Umbilical cord (tissue), 2 donors: Measurements from ENCODE around the gene WDR45. TPM values are rescaled to one million over a fixed set of nuclear protein-coding genes. Genes with fewer than 3 reads are reported as not detected.

ENCODE experiments used
- DNase-seq: peaks from one replicate; pipeline ENCODE4 v3.0.0-alpha.2; 2015; ENCODE audit warnings: low spot score
- total RNA-seq: library from RNA; depleted of rRNA; stranded (reverse); fragments of >200 nt; gene quantifications from one replicate; pipeline ENCODE4 v1.2.3, GENCODE V29; 2014; ENCODE audit warnings: low replicate concordance; ENCODE audit not compliant: insufficient read depth

WDR45 gene
- total RNA-seq, 1 donor from 2014 or later = 13.5 TPM

DNA sequence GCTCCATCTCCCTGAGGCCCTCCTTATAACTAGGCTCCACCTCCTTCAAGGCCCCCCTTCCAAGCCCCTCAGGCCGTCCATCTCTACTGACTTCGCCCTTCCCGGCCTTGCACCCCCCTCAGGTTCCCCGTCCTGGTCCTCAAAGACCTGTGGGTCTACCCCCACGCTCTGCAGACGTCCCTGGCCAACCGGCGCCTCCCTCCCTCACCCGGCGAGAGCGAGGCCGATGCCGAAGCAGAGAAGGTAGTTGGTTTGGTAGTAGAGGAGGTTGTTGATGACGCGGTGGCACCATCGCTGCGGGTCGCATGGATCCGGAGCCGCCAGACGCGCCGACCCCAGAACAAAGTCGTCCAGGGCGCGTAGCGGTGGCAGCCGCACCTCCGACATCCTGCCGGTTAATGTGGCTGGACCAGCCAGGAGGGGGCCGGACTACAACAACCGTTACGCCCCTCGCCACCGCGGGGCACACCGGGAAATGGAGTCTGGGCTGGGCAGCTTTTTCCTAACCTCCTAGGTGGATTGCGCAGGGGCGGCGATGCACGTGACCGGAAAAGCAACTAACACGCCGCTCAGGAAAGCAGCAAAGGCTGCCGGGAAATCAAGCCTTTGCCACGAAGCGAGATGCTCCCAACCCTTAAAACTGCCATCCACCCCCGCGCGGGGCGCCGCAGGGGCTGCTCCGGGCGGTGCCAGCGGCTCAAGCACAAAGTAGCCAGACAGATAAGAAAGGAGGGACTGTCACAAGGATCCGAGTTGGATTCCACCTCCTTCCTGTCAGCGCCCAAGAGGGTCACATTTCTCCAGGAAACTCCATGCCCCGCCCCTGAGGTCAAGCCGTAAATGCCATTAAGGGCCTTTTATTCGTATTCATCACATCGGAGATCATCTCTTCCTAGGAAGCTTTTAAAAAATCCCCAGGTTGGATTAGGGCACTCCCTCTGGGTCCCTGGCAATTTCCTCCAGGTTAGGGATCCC, 5.8 kb downstream of the WDR45 start, which contains the start of gene PRAF2:
Gene PRAF2 (minus strand): TSS at position 402 of the 975 bp plus-strand sequence. CDS start 15 bp downstream, at position 387.
- peak; percentile 95 for DNase-seq

DNA sequence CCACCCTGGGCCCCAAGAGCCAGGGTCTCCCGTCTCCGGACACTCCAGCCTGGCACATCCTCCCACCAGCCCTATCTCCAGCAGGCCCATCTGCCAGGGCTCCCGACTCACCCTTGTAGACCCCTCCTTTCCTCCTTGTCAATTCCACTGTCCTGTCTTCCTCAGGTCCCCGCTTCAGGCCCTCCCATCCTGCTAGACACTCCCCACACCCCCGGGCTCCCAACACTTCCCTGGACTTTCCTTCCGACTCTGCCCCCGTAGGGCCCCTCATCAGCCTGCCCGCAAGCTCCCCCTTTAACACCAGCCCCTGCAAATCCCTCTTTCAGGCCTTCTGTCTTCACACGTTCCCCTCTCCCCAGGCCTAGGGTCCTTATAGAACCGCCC, 7.0 kb downstream of the WDR45 start:
- DNase-seq = no peak

GRCh38 chrX:49071877-49072711, 7.6 kb downstream of the WDR45 start:
- DNase-seq = peak; percentile 92

- DNase-seq = no peak
These were observed 8.7 kb downstream of the WDR45 start for GRCh38 chrX:49070988-49071387.

DNA sequence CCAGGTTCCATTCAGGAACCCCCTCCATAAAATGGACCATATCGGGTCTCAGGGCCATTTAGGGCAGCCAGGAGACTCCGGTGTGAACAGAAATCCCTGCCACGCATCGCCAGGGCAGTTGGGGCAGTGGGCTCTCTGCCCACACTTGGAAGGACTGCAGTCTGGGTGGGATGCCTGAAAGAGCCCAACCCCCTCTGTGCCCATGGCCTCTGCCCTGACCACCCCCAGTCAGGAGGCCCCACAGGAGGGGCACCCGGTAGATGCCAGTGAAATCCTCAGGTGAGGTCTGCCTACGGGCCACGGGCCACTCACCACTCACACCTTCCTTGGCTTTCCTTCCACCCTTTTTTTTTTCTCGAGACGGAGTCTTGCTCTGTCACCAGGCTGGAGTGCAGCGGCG, 10.6 kb downstream of the WDR45 start:
- no peak for DNase-seq

DNA sequence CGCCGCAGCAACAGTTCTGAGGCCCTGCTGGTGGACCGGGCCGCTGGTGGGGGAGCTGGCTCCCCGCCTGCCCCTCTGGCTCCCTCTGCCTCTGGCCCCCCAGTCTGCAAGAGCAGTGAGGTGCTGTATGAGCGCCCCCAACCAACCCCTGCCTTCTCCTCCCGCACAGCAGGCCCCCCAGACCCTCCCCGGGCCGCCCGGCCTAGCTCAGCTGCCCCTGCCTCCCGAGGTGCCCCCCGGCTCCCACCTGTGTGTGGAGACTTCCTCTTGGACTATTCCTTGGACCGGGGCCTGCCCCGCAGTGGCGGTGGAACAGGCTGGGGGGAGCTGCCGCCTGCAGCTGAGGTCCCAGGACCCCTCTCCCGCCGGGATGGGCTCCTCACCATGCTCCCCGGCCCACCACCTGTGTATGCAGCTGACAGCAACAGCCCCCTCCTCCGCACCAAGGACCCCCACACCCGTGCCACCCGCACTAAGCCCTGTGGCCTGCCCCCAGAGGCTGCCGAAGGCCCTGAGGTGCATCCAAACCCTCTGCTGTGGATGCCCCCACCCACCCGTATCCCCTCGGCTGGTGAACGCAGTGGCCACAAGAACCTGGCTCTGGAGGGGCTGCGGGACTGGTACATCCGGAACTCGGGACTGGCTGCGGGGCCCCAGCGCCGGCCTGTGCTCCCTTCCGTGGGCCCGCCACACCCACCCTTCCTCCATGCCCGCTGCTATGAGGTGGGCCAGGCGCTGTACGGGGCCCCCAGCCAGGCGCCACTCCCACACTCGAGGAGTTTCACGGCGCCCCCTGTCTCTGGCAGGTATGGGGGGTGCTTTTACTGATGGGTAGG, 12.2 kb downstream of the WDR45 start:
- no peak for DNase-seq

GRCh38 chrX:49066690-49067089, 13.0 kb downstream of the WDR45 start:
- no peak for DNase-seq

GRCh38 chrX:49066278-49066677, 13.4 kb downstream of the WDR45 start:
- DNase-seq = no peak

DNA sequence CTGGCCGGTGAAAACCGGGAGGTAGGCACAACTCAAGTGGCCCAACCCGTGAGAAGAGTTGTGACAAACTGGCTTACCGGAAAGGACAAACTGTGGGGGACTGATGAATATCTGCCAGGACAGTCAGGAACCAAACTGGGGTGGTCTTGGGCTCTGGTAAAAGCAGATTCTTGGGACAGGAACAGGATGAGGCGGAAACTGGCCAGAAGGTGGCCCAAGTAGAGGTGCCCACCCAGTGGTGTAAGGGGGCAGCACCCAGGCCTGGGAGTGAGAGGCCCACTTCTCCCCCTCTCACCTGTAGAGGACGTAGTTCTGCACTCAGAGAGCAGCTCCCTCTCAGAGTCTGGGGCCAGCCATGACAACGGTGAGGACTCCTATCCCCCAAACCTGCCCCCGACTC, 15.0 kb downstream of the WDR45 start:
- no peak for DNase-seq

GRCh38 chrX:49064303-49064702, 15.4 kb downstream of the WDR45 start:
- no peak for DNase-seq

DNA sequence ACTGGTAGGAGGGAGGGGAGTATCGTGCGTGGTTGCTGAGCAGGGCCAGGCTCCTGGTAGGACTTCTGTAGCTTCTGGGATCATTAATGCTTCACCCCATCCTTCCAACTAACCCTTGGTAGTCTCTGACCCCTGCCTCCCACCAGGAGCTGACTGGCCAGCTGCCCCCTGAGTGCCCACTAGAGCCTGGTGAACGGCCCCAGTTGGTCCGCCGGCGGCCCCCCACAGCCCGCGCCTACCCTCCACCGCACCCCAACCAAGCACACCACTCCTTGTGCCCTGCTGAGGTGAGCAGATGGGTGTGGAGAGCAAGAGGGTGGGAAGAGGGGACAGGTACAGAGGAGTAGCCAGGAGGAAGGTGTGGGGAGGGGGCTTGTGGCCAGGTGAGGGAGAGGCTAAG, 16.0 kb downstream of the WDR45 start:
- no peak for DNase-seq

DNA sequence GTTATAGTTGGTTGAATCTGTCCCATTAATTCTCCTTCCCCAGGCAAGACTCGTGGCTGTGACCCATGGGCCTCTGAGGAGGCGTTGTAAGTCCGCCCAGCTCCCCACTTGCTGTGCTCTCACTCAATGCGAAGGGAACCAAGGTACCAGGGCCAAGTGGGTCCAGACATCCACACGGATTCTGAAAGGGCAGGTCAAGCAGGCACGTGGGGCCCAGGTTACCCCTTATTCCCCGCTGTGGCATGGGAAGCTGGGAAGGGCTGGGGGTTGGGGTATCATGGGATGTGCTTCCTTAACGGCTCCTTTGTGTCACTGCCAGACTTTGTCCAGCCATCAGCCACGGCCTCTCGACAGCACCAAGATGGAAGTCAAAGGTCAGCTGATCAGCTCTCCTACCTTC, 17.8 kb downstream of the WDR45 start:
- DNase-seq = no peak

- no peak for DNase-seq
These were observed 18.2 kb downstream of the WDR45 start for GRCh38 chrX:49061490-49061889.

DNA sequence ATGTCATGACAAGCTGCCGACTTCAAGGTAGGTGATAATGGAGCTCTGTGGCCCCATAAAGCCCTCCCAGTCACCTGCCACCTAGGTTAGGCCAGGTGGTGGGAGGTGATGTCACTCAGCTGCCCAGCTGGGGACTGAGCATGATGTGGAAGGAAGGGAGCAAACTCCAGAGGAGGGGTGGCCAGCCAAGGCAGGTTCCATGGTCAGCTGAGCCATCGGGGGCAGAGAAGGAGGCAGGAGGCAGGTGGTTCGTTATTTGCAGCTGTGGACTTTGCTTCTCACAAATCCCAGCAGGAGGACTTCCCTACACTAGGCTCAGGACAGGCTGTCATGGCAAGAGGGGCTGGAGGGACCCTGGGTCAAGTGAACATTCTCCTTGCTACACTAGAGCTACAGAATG, 18.8 kb downstream of the WDR45 start:
- no peak for DNase-seq

- no peak for DNase-seq
These were observed 20.0 kb downstream of the WDR45 start for GRCh38 chrX:49059681-49060085.

DNA sequence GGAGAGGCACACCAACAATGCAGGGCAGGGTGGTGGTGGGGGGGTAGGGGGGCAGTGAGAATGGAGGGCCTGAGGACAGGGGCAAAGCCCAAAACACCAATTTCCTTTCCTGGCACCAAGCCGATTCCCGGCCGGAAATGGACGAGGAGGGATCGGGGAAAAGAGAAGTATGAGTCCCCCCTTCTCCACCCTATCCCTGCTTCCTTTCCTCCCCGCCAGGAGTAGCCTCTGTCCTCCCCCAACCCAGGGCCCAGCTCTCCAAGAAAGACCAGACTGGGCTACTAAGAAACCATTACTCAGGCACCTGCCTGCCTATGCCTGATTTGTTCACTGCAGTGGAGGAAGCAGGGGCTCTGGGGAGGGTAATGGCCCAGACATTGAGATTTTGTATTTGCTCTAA, 20.5 kb downstream of the WDR45 start:
- no peak for DNase-seq

DNA sequence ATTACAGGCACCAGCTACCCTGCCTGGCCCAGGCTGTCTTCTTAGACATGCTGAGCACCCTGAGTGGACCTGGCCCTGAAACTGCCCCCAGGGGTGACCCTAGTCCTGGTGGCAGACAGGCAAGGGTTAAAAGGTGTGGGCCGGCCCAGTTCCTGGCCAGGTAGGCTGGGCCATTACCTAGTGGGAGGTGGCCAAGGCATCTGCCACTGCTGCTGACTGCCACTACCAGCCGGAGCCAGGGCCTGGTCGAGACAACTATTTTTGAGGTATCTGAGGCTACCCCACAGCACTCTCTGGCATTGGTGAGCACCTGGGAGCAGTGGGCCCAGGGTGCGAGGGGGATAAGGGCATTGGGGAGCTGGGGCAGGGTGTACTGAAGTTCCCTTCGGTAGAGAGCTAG, 20.9 kb downstream of the WDR45 start, which contains the start of gene CCDC120:
Gene CCDC120 (plus strand): TSS at position 206 of the 400 bp plus-strand sequence. CDS start 3,043 bp downstream, outside the sequence.
- DNase-seq = no peak

DNA sequence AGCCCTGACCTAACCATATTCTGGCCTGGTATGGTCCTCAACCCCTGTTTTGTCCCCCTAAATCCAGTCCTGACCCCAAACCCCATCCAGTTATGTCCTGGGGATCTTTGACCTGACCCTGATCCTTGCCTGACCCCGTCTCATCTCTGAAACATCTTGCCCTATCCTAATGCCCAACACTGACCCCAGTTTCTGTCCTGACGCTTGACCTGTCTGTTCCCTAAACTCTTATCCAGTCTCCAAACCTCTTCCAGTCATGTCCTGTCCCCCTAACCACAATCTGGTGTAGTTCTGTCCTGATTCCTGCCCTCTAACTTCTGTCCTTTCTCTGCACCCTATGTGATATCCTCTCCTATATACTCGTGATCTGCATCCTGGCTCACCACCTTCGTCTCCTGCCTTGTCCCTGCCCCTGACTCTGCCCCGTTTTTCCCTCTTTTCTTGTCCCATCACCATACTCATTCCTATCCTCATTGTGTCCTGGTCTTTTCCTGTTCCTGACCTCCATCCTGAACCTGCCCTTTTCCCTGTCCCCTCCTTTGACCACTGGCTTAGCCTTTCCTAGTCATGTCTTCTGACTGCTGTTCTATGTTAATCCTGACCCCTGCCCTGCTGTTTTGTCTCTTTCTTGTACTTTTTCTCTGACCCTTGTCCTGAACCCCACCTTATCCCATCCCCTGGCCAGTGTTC, 25.5 kb downstream of the WDR45 start:
- no peak for DNase-seq

- peak; percentile 71 for DNase-seq
These were observed 26.2 kb downstream of the WDR45 start for GRCh38 chrX:49053223-49054072.

DNA sequence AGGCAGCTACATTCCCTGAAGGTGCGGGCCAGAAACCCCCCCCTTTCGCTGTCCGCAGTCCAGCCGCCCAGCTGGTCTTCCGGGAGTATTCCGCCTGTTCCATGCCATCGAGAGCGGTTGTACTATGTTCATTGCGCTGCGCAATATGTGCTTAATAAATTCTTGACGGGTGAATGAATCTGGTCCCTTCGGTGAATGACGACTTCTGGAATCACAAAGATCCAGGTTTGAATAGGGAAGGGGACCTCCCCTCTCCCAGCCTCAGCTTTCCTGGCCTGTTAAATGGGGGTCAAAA, 35.8 kb downstream of the WDR45 start:
- DNase-seq = no peak
